OCI-LY1 (cell line): ENCODE measurements around the gene PGA5.
"Not testable (repeated sequence)": the region's sequence is repeated elsewhere in the genome, so short reads cannot be mapped to it uniquely, and the experiment has no call there.

Experiments used
- CTCF ChIP-seq: fragments of 200-600 bp; sonication (generic), shearing (Covaris generic); IDR thresholded peaks from 2 replicates; pipeline ENCODE4 v1.5.1; 2017; ENCODE audit warnings: mild to moderate bottlenecking, antibody characterized with exemption, low read length, moderate library complexity, mixed read lengths
- EZH2 ChIP-seq: fragments of 200-600 bp; sonication (generic), shearing (Covaris generic); IDR thresholded peaks from 2 replicates; pipeline ENCODE4 v1.8.0; 2017; ENCODE audit warnings: borderline replicate concordance, mixed run types, mild to moderate bottlenecking, antibody characterized with exemption, low read length, moderate library complexity, mixed read lengths

DNA sequence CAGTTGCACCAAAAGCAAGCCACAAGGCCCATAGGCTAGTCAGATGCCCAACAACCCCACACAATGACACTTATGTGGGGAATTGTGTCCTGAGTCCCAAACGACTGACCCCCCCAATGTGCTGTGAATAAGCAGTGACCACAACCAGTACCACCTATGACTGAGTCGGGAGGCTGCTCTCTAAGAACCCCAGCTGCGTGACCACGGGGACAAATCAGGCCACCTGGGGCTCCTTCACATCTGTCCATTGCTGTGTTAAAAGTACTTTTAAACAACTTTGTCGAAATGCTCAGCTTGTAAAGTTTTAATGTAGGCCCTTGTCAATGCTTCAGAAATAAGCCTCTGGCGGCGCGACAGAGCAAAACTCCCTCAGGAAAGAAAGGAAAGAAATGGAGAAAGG is 687 bp upstream of the PGA5 start:
- not testable (repeated sequence) for TF ChIP-seq CTCF, EZH2
